ENCODE measurements around the gene NELL2.

Gene NELL2

GRCh38 chr12:44775901-44776300 is 100.2 kb downstream of the NELL2 start:
- DNase-seq (ENCODE audit: low spot score) = no peak
- TF ChIP-seq, protein P1, sequence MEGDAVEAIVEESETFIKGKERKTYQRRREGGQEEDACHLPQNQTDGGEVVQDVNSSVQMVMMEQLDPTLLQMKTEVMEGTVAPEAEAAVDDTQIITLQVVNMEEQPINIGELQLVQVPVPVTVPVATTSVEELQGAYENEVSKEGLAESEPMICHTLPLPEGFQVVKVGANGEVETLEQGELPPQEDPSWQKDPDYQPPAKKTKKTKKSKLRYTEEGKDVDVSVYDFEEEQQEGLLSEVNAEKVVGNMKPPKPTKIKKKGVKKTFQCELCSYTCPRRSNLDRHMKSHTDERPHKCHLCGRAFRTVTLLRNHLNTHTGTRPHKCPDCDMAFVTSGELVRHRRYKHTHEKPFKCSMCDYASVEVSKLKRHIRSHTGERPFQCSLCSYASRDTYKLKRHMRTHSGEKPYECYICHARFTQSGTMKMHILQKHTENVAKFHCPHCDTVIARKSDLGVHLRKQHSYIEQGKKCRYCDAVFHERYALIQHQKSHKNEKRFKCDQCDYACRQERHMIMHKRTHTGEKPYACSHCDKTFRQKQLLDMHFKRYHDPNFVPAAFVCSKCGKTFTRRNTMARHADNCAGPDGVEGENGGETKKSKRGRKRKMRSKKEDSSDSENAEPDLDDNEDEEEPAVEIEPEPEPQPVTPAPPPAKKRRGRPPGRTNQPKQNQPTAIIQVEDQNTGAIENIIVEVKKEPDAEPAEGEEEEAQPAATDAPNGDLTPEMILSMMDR (IDR thresholded peaks at IDR 0.05; ENCODE audit: extremely low read depth, missing control alignments) = no peak

GRCh38 chr12:44774815-44775411 is 101.2 kb downstream of the NELL2 start:
- TF ChIP-seq, protein P1 (IDR thresholded peaks at IDR 0.05; ENCODE audit: extremely low read depth, missing control alignments) = peak; percentile 76
- DNase-seq (ENCODE audit: low spot score) = peak; percentile 31

DNA sequence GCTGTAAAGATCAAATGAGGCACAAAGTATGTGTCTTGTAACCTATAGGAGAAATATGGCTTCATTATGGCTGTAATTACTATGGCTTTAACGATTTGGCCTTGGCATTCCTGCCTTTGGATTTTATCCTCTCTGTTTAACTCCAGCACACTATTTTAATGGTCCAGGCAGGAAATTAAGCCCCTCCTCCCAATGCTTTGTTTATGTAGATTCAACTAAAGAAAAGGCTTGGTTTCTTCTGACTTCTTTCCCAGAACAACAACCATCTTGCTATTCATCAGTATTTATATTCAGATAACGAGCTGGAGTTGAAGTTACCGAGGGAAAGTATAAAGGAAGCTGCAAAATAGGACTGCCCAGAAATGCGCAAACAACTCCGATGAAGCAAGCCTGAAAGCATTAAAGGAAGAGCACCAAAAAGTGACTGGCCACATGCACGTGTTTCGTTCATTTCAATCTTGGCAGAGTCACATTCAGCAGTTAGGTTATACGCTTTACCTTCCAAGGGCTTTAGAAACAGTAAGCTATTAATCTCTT is 104.6 kb downstream of the NELL2 start:
- TF ChIP-seq, protein P1 (IDR thresholded peaks at IDR 0.05; ENCODE audit: extremely low read depth, missing control alignments) = no peak
- no peak for DNase-seq (ENCODE audit: low spot score)

DNA sequence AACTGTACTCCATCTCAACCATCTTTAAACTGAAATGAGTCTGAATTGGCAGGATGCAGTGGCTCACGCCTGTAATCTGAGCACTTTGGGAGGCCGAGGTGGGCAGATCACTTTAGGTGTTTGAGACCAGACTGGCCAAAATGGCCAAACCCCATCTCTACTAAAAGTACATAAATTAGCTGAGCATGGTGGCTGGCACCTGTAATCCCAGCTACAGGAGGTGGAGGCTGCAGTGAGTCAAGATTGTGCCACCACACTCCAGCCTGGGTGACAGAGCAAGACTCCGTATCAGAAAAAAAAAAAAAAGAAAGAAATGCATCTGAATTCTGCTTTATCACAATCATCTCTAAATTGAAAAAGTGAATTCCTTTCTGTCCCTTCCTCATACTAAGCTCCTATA is 110.3 kb downstream of the NELL2 start:
- TF ChIP-seq, protein P1 (IDR thresholded peaks at IDR 0.05; ENCODE audit: extremely low read depth, missing control alignments) = no peak
- no peak for DNase-seq (ENCODE audit: low spot score)

DNA sequence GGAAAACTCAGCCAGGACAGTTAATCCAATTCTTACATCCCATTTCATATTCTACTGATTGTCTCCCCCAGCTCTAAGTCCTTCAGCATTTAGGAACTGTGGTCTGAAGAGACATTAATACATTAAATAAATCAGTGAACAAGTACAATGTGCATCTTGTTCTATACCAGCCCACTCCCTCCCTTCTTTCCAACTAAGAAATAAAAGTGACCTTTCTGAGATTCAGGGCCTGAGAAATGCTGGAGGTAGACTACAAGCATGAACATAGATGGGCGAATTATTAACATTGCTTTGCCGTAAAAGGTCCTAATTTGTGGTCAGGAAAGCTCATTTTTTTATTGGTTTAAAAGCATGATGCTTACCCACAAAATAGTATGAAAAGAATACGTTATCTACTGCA is 113.1 kb downstream of the NELL2 start:
- TF ChIP-seq, protein P1 (IDR thresholded peaks at IDR 0.05; ENCODE audit: extremely low read depth, missing control alignments) = no peak
- DNase-seq (ENCODE audit: low spot score) = no peak

DNA sequence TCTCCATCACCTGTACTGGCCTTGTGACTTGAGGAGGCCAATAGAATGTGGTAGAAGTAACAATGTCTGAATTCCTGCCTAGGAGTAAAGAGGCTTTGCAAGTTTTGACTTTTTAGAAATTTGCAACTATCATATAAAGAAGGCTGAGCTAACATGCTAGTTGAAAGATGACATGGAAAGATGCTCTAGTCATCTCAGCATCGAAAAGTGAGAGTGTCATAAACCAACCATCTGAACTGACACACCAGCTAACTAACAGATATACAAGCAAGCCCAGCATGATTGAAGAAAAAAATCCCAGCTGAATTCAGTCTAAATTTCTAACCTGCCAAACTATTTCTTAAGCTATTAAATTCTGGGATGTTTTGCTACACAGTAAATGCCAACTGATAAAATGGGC is 116.8 kb downstream of the NELL2 start:
- TF ChIP-seq, protein P1 (IDR thresholded peaks at IDR 0.05; ENCODE audit: extremely low read depth, missing control alignments) = no peak
- DNase-seq (ENCODE audit: low spot score) = no peak

DNA sequence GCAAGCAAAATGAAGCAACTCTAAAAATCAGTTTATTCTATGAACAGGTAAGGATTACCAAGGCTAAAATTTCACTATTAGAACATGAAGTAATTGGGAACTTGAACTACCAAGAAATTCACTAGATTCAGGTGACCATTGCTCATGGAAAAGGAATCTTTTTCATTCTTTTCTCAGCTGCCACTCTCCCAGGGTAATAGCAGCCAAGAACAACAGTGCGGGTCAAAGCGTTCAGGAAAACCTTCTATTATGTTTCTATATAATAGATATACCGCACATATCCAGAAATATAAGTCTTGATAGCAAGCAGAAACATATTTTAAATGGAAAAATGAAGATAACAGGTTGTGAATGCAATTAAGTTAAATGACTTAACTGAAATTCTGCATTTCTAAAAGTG is 125.6 kb downstream of the NELL2 start:
- DNase-seq (ENCODE audit: low spot score) = no peak

More for the DNA sequence above, 125.6 kb downstream of the NELL2 start:
- TF ChIP-seq, protein P1 (IDR thresholded peaks at IDR 0.05; ENCODE audit: extremely low read depth, missing control alignments) = no peak
